ENCODE results near the gene PTPRQ. TPM values are rescaled to one million over a fixed set of nuclear protein-coding genes. Genes with fewer than 3 reads are reported as not detected.

Gene PTPRQ, protein sequence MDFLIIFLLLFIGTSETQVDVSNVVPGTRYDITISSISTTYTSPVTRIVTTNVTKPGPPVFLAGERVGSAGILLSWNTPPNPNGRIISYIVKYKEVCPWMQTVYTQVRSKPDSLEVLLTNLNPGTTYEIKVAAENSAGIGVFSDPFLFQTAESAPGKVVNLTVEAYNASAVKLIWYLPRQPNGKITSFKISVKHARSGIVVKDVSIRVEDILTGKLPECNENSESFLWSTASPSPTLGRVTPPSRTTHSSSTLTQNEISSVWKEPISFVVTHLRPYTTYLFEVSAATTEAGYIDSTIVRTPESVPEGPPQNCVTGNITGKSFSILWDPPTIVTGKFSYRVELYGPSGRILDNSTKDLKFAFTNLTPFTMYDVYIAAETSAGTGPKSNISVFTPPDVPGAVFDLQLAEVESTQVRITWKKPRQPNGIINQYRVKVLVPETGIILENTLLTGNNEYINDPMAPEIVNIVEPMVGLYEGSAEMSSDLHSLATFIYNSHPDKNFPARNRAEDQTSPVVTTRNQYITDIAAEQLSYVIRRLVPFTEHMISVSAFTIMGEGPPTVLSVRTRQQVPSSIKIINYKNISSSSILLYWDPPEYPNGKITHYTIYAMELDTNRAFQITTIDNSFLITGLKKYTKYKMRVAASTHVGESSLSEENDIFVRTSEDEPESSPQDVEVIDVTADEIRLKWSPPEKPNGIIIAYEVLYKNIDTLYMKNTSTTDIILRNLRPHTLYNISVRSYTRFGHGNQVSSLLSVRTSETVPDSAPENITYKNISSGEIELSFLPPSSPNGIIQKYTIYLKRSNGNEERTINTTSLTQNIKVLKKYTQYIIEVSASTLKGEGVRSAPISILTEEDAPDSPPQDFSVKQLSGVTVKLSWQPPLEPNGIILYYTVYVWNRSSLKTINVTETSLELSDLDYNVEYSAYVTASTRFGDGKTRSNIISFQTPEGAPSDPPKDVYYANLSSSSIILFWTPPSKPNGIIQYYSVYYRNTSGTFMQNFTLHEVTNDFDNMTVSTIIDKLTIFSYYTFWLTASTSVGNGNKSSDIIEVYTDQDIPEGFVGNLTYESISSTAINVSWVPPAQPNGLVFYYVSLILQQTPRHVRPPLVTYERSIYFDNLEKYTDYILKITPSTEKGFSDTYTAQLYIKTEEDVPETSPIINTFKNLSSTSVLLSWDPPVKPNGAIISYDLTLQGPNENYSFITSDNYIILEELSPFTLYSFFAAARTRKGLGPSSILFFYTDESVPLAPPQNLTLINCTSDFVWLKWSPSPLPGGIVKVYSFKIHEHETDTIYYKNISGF (N-terminal part only)
- 0.13 and 0.35 TPM in 2 replicates for total RNA-seq
- long read RNA-seq = 0 reads

DNA sequence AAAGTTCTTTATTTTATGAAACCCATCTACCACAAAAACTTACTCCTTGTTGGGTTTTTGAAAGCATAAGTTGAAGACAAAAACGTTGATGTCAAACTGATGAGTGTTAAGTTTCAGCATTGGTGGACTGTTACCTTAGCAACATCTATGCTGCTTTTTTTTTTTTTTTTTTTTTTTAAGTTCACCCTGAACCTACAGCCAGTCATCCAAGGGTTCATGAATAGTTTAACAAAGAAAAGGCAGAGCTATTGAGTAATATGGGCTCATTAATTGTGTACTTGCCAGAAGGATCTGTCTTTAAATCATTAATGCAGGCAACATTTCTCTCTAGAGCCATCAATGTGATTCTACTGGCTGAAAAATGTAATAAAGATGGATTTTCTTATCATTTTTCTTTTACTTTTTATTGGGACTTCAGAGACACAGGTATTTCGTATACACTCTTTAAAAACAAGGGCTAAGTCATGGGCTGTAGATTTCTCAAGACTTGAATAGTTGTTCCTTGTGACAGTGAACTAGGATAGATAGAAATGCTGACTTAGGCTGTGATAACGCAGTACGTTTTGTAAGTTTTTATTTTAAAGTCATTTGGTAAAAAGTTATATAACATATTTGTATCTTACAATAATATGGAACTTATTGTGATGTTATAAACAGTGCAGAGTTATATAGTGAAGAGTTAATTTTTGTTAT lies at the start of gene PTPRQ:
Gene PTPRQ (plus strand): TSS at position 262 of the 693 bp plus-strand sequence. CDS start 111 bp downstream, at position 373.
- H3K4me3 Mint-ChIP-seq (ENCODE audit: unreplicated experiment) = no peak within 1 kb of the TSS
- peaks cover 59% of the 10 kb centered on the region for H3K4me1 Mint-ChIP-seq (ENCODE audit: unreplicated experiment)

DNA sequence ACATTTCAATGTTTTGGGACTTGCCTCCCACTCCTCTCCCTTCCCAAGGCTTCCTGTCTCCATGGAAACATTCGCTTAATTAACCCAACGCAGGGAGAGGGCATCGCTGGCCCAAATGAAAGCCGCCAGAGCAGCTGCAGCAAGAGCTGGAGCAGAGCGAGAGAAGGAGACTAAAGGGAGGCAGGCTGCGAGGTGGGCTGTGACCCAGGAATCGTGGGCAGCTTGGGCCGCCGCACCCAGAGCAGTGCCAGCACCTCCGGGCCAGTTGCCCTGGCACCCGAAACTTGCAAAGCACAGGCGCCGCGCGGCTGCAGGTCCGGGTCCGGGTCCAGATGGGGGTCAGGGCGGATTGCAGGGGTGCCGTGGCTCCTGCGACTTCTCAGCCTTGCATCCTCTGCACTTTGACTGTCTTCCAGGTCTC lies 43.5 kb upstream of the PTPRQ start:
- peaks cover 7% of the 10 kb centered on the region for H3K4me1 Mint-ChIP-seq (ENCODE audit: unreplicated experiment)
- no peak overlapping the region for H3K4me3 Mint-ChIP-seq (ENCODE audit: unreplicated experiment)
- no peaks in the 10 kb centered on the region for H3K27me3 Mint-ChIP-seq (ENCODE audit: unreplicated experiment)
- peaks cover 8% of the 10 kb centered on the region for H3K9me3 Mint-ChIP-seq (ENCODE audit: unreplicated experiment)
- DNase-seq (ENCODE audit: extremely low spot score, unreplicated experiment) = no peak
- H3K27ac Mint-ChIP-seq (ENCODE audit: unreplicated experiment) = no peak overlapping the region
- H3K36me3 Mint-ChIP-seq (ENCODE audit: unreplicated experiment) = no peaks in the 10 kb centered on the region
- TF ChIP-seq, protein P1, sequence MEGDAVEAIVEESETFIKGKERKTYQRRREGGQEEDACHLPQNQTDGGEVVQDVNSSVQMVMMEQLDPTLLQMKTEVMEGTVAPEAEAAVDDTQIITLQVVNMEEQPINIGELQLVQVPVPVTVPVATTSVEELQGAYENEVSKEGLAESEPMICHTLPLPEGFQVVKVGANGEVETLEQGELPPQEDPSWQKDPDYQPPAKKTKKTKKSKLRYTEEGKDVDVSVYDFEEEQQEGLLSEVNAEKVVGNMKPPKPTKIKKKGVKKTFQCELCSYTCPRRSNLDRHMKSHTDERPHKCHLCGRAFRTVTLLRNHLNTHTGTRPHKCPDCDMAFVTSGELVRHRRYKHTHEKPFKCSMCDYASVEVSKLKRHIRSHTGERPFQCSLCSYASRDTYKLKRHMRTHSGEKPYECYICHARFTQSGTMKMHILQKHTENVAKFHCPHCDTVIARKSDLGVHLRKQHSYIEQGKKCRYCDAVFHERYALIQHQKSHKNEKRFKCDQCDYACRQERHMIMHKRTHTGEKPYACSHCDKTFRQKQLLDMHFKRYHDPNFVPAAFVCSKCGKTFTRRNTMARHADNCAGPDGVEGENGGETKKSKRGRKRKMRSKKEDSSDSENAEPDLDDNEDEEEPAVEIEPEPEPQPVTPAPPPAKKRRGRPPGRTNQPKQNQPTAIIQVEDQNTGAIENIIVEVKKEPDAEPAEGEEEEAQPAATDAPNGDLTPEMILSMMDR (IDR thresholded peaks at IDR 0.05) = no peak

More for the DNA sequence above, at the start of gene PTPRQ:
- Mint-ChIP-seq H3K36me3 (ENCODE audit: unreplicated experiment) (peaks cover 6% of the 10 kb centered on the region), H3K27ac (ENCODE audit: unreplicated experiment) (peak within 1 kb of the TSS; percentile 72), H3K27me3 (ENCODE audit: unreplicated experiment) (no peaks in the 10 kb centered on the region), H3K9me3 (ENCODE audit: unreplicated experiment) (no peaks in the 10 kb centered on the region)
- TF ChIP-seq, protein P1 (IDR thresholded peaks at IDR 0.05) = no peak
- no peak for DNase-seq (ENCODE audit: extremely low spot score, unreplicated experiment)

DNA sequence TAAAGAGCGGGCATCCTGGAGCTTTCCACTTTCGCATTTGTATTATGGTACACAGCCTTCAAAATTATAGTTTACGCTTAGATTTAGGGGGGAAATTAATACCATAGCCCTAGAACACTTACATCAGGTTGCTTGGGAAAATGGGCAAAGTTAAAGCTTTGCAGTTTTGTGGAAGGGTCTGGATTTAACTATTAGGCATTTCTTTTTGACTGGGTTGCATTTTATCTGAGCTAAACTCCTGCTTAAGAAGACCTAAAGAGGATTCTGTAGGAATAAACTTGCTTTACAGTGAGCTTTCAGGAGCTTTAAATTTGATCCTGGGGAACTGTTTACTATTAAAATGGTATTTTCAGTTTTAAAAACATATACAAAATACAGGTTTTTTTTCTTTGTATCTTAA lies 42.8 kb upstream of the PTPRQ start:
- H3K27me3 Mint-ChIP-seq (ENCODE audit: unreplicated experiment) = no peaks in the 10 kb centered on the region
- H3K4me1 Mint-ChIP-seq (ENCODE audit: unreplicated experiment) = peaks cover 7% of the 10 kb centered on the region
- TF ChIP-seq, protein P1 (IDR thresholded peaks at IDR 0.05) = no peak
- peaks cover 8% of the 10 kb centered on the region for H3K9me3 Mint-ChIP-seq (ENCODE audit: unreplicated experiment)
- no peaks in the 10 kb centered on the region for H3K36me3 Mint-ChIP-seq (ENCODE audit: unreplicated experiment)
- DNase-seq (ENCODE audit: extremely low spot score, unreplicated experiment) = no peak
- H3K27ac Mint-ChIP-seq (ENCODE audit: unreplicated experiment) = no peak overlapping the region
- no peak overlapping the region for H3K4me3 Mint-ChIP-seq (ENCODE audit: unreplicated experiment)

DNA sequence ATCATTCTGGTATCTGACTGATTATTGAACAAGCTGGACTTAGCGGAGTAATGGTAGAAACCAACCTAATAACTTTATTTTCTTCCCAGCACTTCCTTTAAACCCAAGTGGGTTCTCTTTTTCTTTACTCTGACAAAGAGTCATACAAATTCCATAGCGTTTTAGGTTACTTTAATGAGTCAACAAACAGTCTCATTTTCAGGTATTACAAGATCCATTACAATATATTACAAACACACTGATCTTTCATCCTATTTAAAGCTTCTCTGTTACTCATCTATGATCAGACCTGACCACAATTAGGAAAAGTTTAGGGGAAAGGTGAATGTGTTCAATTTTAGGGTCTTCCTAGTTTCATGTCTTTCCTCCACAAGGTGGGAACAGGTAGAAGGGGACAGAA lies 39.4 kb upstream of the PTPRQ start:
- Mint-ChIP-seq H3K36me3 (ENCODE audit: unreplicated experiment) (no peaks in the 10 kb centered on the region), H3K9me3 (ENCODE audit: unreplicated experiment) (peaks cover 5% of the 10 kb centered on the region), H3K4me1 (ENCODE audit: unreplicated experiment) (peaks cover 2% of the 10 kb centered on the region), H3K4me3 (ENCODE audit: unreplicated experiment) (no peak overlapping the region), H3K27me3 (ENCODE audit: unreplicated experiment) (no peaks in the 10 kb centered on the region), H3K27ac (ENCODE audit: unreplicated experiment) (no peak overlapping the region)
- no peak for DNase-seq (ENCODE audit: extremely low spot score, unreplicated experiment)
- TF ChIP-seq, protein P1 (IDR thresholded peaks at IDR 0.05) = no peak
